ENCODE measurements around the gene ZBTB5.

DNA sequence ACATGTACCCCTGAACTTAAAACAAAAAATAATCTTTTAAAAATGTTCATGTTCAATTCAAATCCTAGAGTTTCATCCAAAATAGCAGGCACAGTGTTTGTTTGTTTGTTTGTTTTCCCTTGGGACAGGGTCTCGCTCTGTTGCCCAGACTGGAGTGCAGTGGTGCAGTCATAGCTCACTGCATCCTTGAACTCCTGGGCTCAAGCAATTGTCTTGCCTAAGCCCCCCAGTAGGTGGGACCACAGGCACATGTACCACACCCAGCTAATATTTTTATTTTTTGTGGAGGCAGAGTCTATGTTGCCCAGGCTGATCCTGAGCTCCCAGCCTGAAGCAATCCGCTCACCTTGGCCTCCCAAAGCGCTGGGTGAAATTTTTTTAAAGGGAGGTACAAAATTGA, 15.5 kb upstream of the ZBTB5 start:
- TF ChIP-seq, protein P1, sequence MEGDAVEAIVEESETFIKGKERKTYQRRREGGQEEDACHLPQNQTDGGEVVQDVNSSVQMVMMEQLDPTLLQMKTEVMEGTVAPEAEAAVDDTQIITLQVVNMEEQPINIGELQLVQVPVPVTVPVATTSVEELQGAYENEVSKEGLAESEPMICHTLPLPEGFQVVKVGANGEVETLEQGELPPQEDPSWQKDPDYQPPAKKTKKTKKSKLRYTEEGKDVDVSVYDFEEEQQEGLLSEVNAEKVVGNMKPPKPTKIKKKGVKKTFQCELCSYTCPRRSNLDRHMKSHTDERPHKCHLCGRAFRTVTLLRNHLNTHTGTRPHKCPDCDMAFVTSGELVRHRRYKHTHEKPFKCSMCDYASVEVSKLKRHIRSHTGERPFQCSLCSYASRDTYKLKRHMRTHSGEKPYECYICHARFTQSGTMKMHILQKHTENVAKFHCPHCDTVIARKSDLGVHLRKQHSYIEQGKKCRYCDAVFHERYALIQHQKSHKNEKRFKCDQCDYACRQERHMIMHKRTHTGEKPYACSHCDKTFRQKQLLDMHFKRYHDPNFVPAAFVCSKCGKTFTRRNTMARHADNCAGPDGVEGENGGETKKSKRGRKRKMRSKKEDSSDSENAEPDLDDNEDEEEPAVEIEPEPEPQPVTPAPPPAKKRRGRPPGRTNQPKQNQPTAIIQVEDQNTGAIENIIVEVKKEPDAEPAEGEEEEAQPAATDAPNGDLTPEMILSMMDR (IDR thresholded peaks at IDR 0.05; ENCODE audit: insufficient read depth, low read length, poor library complexity, severe bottlenecking), result peak; percentile 12
- no peak for TF ChIP-seq EZH2phosphoT487 (conservative IDR thresholded peaks at IDR 0.05; ENCODE audit: low read length)
